ENCODE results near the gene HEXIM1.

HEXIM1 gene

GRCh38 chr17:45108595-45109521 is 39.4 kb upstream of the HEXIM1 start:
- TF ChIP-seq GATA2 (IDR thresholded peaks at IDR 0.05; ENCODE audit: low read depth, low read length) (no peak), GATA3 (IDR thresholded peaks at IDR 0.05; ENCODE audit: low read depth, low read length) (no peak)

- TF ChIP-seq GATA3 (IDR thresholded peaks at IDR 0.05; ENCODE audit: low read depth, low read length) (no peak), GATA2 (IDR thresholded peaks at IDR 0.05; ENCODE audit: low read depth, low read length) (no peak)
These were observed 37.3 kb upstream of the HEXIM1 start for GRCh38 chr17:45110676-45111611.

- TF ChIP-seq GATA2 (IDR thresholded peaks at IDR 0.05; ENCODE audit: low read depth, low read length) = no peak
- no peak for TF ChIP-seq GATA3 (IDR thresholded peaks at IDR 0.05; ENCODE audit: low read depth, low read length)
These were observed 36.4 kb upstream of the HEXIM1 start for GRCh38 chr17:45111850-45112249.

- TF ChIP-seq GATA3 (IDR thresholded peaks at IDR 0.05; ENCODE audit: low read depth, low read length) (no peak), GATA2 (IDR thresholded peaks at IDR 0.05; ENCODE audit: low read depth, low read length) (no peak)
These were observed 35.5 kb upstream of the HEXIM1 start for GRCh38 chr17:45112559-45113423.

GRCh38 chr17:45113424-45113754 is 34.9 kb upstream of the HEXIM1 start:
- no peak for TF ChIP-seq GATA3 (IDR thresholded peaks at IDR 0.05; ENCODE audit: low read depth, low read length)
- TF ChIP-seq GATA2 (IDR thresholded peaks at IDR 0.05; ENCODE audit: low read depth, low read length) = no peak

- no peak for TF ChIP-seq GATA3 (IDR thresholded peaks at IDR 0.05; ENCODE audit: low read depth, low read length)
- TF ChIP-seq GATA2 (IDR thresholded peaks at IDR 0.05; ENCODE audit: low read depth, low read length) = no peak
These were observed 34.0 kb upstream of the HEXIM1 start for GRCh38 chr17:45114117-45114932.

- TF ChIP-seq GATA3 (IDR thresholded peaks at IDR 0.05; ENCODE audit: low read depth, low read length) = no peak
These were observed 33.2 kb upstream of the HEXIM1 start for GRCh38 chr17:45115015-45115625.

GRCh38 chr17:45115871-45116270 is 32.4 kb upstream of the HEXIM1 start:
- no peak for TF ChIP-seq GATA3 (IDR thresholded peaks at IDR 0.05; ENCODE audit: low read depth, low read length)
- no peak for TF ChIP-seq GATA2 (IDR thresholded peaks at IDR 0.05; ENCODE audit: low read depth, low read length)

GRCh38 chr17:45116434-45117016 is 31.8 kb upstream of the HEXIM1 start:
- TF ChIP-seq GATA2 (IDR thresholded peaks at IDR 0.05; ENCODE audit: low read depth, low read length) (peak; percentile 60), GATA3 (IDR thresholded peaks at IDR 0.05; ENCODE audit: low read depth, low read length) (no peak)

GRCh38 chr17:45117334-45117733 is 30.9 kb upstream of the HEXIM1 start:
- TF ChIP-seq GATA3 (IDR thresholded peaks at IDR 0.05; ENCODE audit: low read depth, low read length) (no peak), GATA2 (IDR thresholded peaks at IDR 0.05; ENCODE audit: low read depth, low read length) (no peak)

- TF ChIP-seq GATA2 (IDR thresholded peaks at IDR 0.05; ENCODE audit: low read depth, low read length) = no peak
- TF ChIP-seq GATA3 (IDR thresholded peaks at IDR 0.05; ENCODE audit: low read depth, low read length) = no peak
These were observed 30.2 kb upstream of the HEXIM1 start for GRCh38 chr17:45117848-45118646.
